H1 (cell line): ENCODE results near the gene PLEKHA1. TPM values are rescaled to one million over a fixed set of nuclear protein-coding genes. Genes with fewer than 3 reads are reported as not detected.

ENCODE experiments used
- CTCF ChIA-PET: fragments of 300-600 bp; sonication (Branson Sonifier 250); formaldehyde crosslinking; loops from one replicate; lab custom pipeline; 2021; ENCODE audit not compliant: partially characterized antibody; lab: Charles Lee
- POLR2A ChIA-PET: fragments of 300-600 bp; sonication (Branson Sonifier 250); formaldehyde crosslinking; loops from one replicate; lab custom pipeline; 2021; ENCODE audit warnings: inconsistent platforms; ENCODE audit not compliant: partially characterized antibody; lab: Charles Lee
- DNase-seq, 2 experiments: peaks; one replicate each; pipeline versions ENCODE4 v3.0.0 to v3.0.0-alpha.2; 2010 to 2022; ENCODE audit warnings: low spot score in 2 of 2, low read depth in 1 of 2, mixed read lengths in 1 of 2
- FAIRE-seq: peaks from 2 replicates; lab custom pipeline; 2011; peaks lifted over from hg19 to GRCh38; lab: Jason Lieb, UNC
- H2AFZ ChIP-seq: 2 replicates; pipeline ENCODE4 v1.8.1; 2012; ENCODE audit warnings: low read length, inconsistent platforms
- H2AK5ac ChIP-seq: 2 replicates; pipeline ENCODE4 v1.6.1; 2013; ENCODE audit warnings: low read depth, low read length
- H2BK120ac ChIP-seq: replicated peaks from 2 replicates; pipeline ENCODE3; 2013; ENCODE audit warnings: low read depth, low read length, inconsistent platforms
- H2BK12ac ChIP-seq: 2 replicates; pipeline ENCODE4 v1.6.1; 2013; ENCODE audit warnings: low read depth, low read length
- H2BK15ac ChIP-seq: 2 replicates; pipeline ENCODE4 v1.6.1; 2013; ENCODE audit warnings: low read length
- H2BK20ac ChIP-seq: 2 replicates; pipeline ENCODE4 v1.6.1; 2013; ENCODE audit warnings: low read length
- H2BK5ac ChIP-seq: 2 replicates; pipeline ENCODE4 v1.6.1; 2013; ENCODE audit warnings: low read depth, low read length
- H3K14ac ChIP-seq: 2 replicates; pipeline ENCODE4 v1.6.1; 2013; ENCODE audit warnings: inconsistent platforms; ENCODE audit not compliant: insufficient read length
- H3K18ac ChIP-seq: 2 replicates; pipeline ENCODE4 v1.6.1; 2013; ENCODE audit warnings: low read length; ENCODE audit errors: extremely low read depth
- H3K23ac ChIP-seq: 2 replicates; pipeline ENCODE4 v1.6.1; 2013; ENCODE audit warnings: inconsistent platforms; ENCODE audit not compliant: insufficient read length
- H3K23me2 ChIP-seq: 2 replicates; pipeline ENCODE4 v1.6.1; 2013; ENCODE audit warnings: low read depth, low read length
- H3K27ac ChIP-seq: 2 replicates; pipeline ENCODE4 v1.6.1; 2011; ENCODE audit warnings: low read depth, low read length, inconsistent platforms
- H3K27me3 ChIP-seq, 4 experiments: replicated peaks in 1 of 4; 1 replicate in 1 of 4; 2 replicates in 3 of 4; pipeline versions ENCODE4 v1.6.1 to v1.8.1; 2011 to 2013; ENCODE audit warnings: low read length in 3 of 4, mild to moderate bottlenecking in 3 of 4, inconsistent platforms in 2 of 4, mixed read lengths in 2 of 4, moderate library complexity in 1 of 4; ENCODE audit not compliant: control insufficient read depth in 3 of 4, insufficient read depth in 3 of 4; ENCODE audit errors: extremely low read depth in 1 of 4
- H3K36me3 ChIP-seq, 4 experiments: 2 replicates each; pipeline versions ENCODE4 v1.6.1 to v1.8.1; 2011 to 2013; ENCODE audit warnings: mild to moderate bottlenecking in 4 of 4, low read length in 3 of 4, moderate library complexity in 2 of 4, control low read depth in 1 of 4, inconsistent platforms in 1 of 4; ENCODE audit not compliant: insufficient read depth in 4 of 4, control insufficient read depth in 2 of 4
- H3K4ac ChIP-seq: replicated peaks from 2 replicates; pipeline ENCODE3; 2013; ENCODE audit warnings: low read length, low read depth, mixed read lengths, inconsistent platforms; ENCODE audit not compliant: insufficient read length
- H3K4me1 ChIP-seq, 4 experiments: replicated peaks in 1 of 4; 1 replicate in 1 of 4; 2 replicates in 3 of 4; pipeline versions ENCODE4 v1.6.1 to v1.8.1; 2011 to 2013; ENCODE audit warnings: low read length in 3 of 4, inconsistent platforms in 2 of 4, mixed read lengths in 1 of 4; ENCODE audit not compliant: insufficient read depth in 4 of 4, control insufficient read depth in 3 of 4
- H3K4me2 ChIP-seq, 2 experiments: 2 replicates each; pipeline versions ENCODE4 v1.6.1 to v1.8.1; 2011 to 2013; ENCODE audit warnings: low read depth in 2 of 2, low read length in 2 of 2, control low read depth in 1 of 2, inconsistent platforms in 1 of 2, mild to moderate bottlenecking in 1 of 2; ENCODE audit not compliant: insufficient read depth in 1 of 2
- H3K4me3 ChIP-seq, 4 experiments: fragments of 200-600, 300-600 bp in 1 of 4; sonication (generic), shearing (Covaris generic), sonication (Bioruptor Twin) in 1 of 4; 2 replicates each; pipeline versions ENCODE4 v1.5.1 to v1.8.1; 2011 to 2016; ENCODE audit warnings: low read length in 4 of 4, low read depth in 3 of 4, control low read depth in 2 of 4, inconsistent platforms in 2 of 4, mild to moderate bottlenecking in 2 of 4, mixed read lengths in 1 of 4, moderate library complexity in 1 of 4; ENCODE audit not compliant: insufficient read depth in 2 of 4; ENCODE audit errors: extremely low read depth in 1 of 4
- H3K56ac ChIP-seq: replicated peaks from 2 replicates; pipeline ENCODE3; 2013; ENCODE audit warnings: low read depth, mild to moderate bottlenecking, mixed read lengths, low read length, inconsistent platforms; ENCODE audit not compliant: insufficient read length
- H3K79me1 ChIP-seq: 2 replicates; pipeline ENCODE4 v1.6.1; 2013; ENCODE audit warnings: low read depth, low read length, control low read depth
- H3K79me2 ChIP-seq, 2 experiments: 2 replicates each; pipeline versions ENCODE4 v1.6.1 to v1.8.1; 2012 to 2013; ENCODE audit warnings: low read length in 2 of 2, mild to moderate bottlenecking in 2 of 2, inconsistent platforms in 1 of 2; ENCODE audit not compliant: insufficient read depth in 2 of 2, control insufficient read depth in 1 of 2
- H3K9ac ChIP-seq, 4 experiments: replicated peaks in 1 of 4; 1 replicate in 1 of 4; 2 replicates in 3 of 4; pipeline versions ENCODE4 v1.6.1 to v1.8.1; 2011 to 2013; ENCODE audit warnings: low read depth in 3 of 4, low read length in 3 of 4, control low read depth in 2 of 4, mild to moderate bottlenecking in 2 of 4, moderate library complexity in 2 of 4, inconsistent platforms in 1 of 4; ENCODE audit errors: extremely low read depth in 1 of 4
- H3K9me3 ChIP-seq, 2 experiments: 2 replicates each; pipeline versions ENCODE4 v1.6.1 to v1.8.1; 2012 to 2013; ENCODE audit warnings: mild to moderate bottlenecking in 2 of 2, moderate library complexity in 2 of 2, control low read depth in 1 of 2, inconsistent platforms in 1 of 2, low read depth in 1 of 2, low read length in 1 of 2, mixed read lengths in 1 of 2; ENCODE audit not compliant: insufficient read depth in 2 of 2
- H4K20me1 ChIP-seq, 2 experiments: replicated peaks in 1 of 2; 2 replicates each; pipeline versions ENCODE3 to v1.8.1; 2011 to 2013; ENCODE audit warnings: inconsistent platforms in 2 of 2, low read length in 2 of 2, mild to moderate bottlenecking in 1 of 2; ENCODE audit not compliant: insufficient read depth in 2 of 2, control insufficient read depth in 1 of 2
- H4K5ac ChIP-seq: 2 replicates; pipeline ENCODE4 v1.6.1; 2013; ENCODE audit warnings: low read length, low read depth, mixed read lengths, inconsistent platforms; ENCODE audit not compliant: insufficient read length
- H4K8ac ChIP-seq: 2 replicates; pipeline ENCODE4 v1.8.0; 2013; ENCODE audit warnings: mild to moderate bottlenecking, moderate library complexity, low read length, inconsistent platforms; ENCODE audit not compliant: insufficient read depth; ENCODE audit errors: extremely low read depth
- H4K91ac ChIP-seq: replicated peaks from 2 replicates; pipeline ENCODE3; 2013; ENCODE audit warnings: low read length, mixed read lengths, inconsistent platforms; ENCODE audit not compliant: insufficient read length
- ATF3 ChIP-seq: IDR thresholded peaks from 2 replicates; pipeline ENCODE4 v1.6.1; 2011; ENCODE audit warnings: low read depth, mild to moderate bottlenecking, low read length; ENCODE audit not compliant: insufficient read depth
- CBX5 ChIP-seq: fragments of 300-800, 300-1000 bp; sonication (generic); IDR thresholded peaks from 2 replicates; pipeline ENCODE4 v1.7.1; 2016; ENCODE audit warnings: antibody characterized with exemption, low read length, low read depth
- E2F6 ChIP-seq: IDR thresholded peaks from 2 replicates; pipeline ENCODE4 v1.6.1; 2012; ENCODE audit warnings: inconsistent platforms
- KDM1A ChIP-seq: fragments of 200-600, 300-600 bp; sonication (generic); IDR thresholded peaks from 2 replicates; pipeline ENCODE4 v1.7.1; 2016; ENCODE audit warnings: mild to moderate bottlenecking, low read length, borderline replicate concordance
- SP2 ChIP-seq: IDR thresholded peaks from 2 replicates; pipeline ENCODE4 v1.6.1; 2012; ENCODE audit warnings: mild to moderate bottlenecking, low read length, inconsistent platforms
- TAF1 ChIP-seq: IDR thresholded peaks from 2 replicates; pipeline ENCODE4 v1.6.1; 2011; ENCODE audit warnings: mild to moderate bottlenecking, low read depth, low read length
- TBP ChIP-seq: IDR thresholded peaks from 2 replicates; pipeline ENCODE4 v1.6.1; 2011; ENCODE audit warnings: low read depth, low read length, improper control_type of control experiment
- USF2 ChIP-seq: IDR thresholded peaks from 2 replicates; pipeline ENCODE4 v1.6.1; 2011; ENCODE audit warnings: low read length, improper control_type of control experiment
- WGBS, 2 experiments: shearing (Covaris generic) in 1 of 2; methylation state at CpG; one replicate each; pipeline versions ENCODE4 v1.1.6 to v1.1.7; 2013 to 2015; ENCODE audit warnings: low lambda C conversion rate in 2 of 2, mixed read lengths in 2 of 2, inconsistent platforms in 1 of 2, low coverage in 1 of 2, missing lambda C conversion rate in 1 of 2; ENCODE audit not compliant: insufficient replicate concordance in 2 of 2, insufficient coverage in 1 of 2, insufficient read length in 1 of 2; ENCODE audit errors: extremely low coverage in 1 of 2, missing lambda C conversion rate in 1 of 2; 5-methylcytosine and 5-hydroxymethylcytosine counted together
- polyA plus RNA-seq, 7 experiments: library from polyadenylated mRNA; depleted of rRNA in 3 of 7; stranded (reverse) in 5 of 7; unstranded in 2 of 7; fragments of >200 nt in 5 of 7; fragments of 200-250 nt in 2 of 7; gene quantifications; 1 replicate in 5 of 7; 2 replicates in 1 of 7; 4 replicates in 1 of 7; pipeline versions ENCODE4 v1.2.1 to v1.2.3, GENCODE V29; 2011 to 2013; ENCODE audit warnings: missing spikeins in 2 of 7, mixed read lengths in 2 of 7
- total RNA-seq: library from RNA; stranded (reverse); fragmentation: NEBNext Ultra II Directional; extraction: Animal tissue kit (Norgen Biotek cat#: 25700); gene quantifications from 2 replicates; pipeline ENCODE4 v1.2.1, GENCODE V29; 2021

Gene PLEKHA1
- total and polyA plus RNA-seq, 2 of the 8 experiments (the other 6 are each of a cell fraction or from before 2014, with no cell fraction given): 15.6 to 39.7 TPM

- Histone ChIP-seq H3K79me1 (no peaks in the 10 kb centered on the region), H3K79me2 (no peaks in the 10 kb centered on the region), H3K23me2 (no peaks in the 10 kb centered on the region), H2BK15ac (no peak overlapping the region), H3K4me3 (no peak overlapping the region), H3K4me2 (no peak overlapping the region), H3K14ac (no peak overlapping the region), H4K8ac (no peak overlapping the region), H3K36me3 (no peaks in the 10 kb centered on the region), H3K27me3 (no peaks in the 10 kb centered on the region), H3K27ac (no peak overlapping the region), H2AK5ac (no peak overlapping the region), H2BK12ac (no peak overlapping the region), H4K20me1 (no peaks in the 10 kb centered on the region), H2BK20ac (no peak overlapping the region), H3K23ac (no peak overlapping the region), H3K4ac (no peak overlapping the region), H3K9ac (no peak overlapping the region), H3K18ac (no peak overlapping the region), H3K4me1 (peaks cover 7 to 28% (median 17%) of the 10 kb centered on the region in 4 experiments), H2BK120ac (no peak overlapping the region), H4K91ac (no peak overlapping the region), H4K5ac (no peak overlapping the region), H3K9me3 (peaks cover 0 to 5% of the 10 kb centered on the region in 2 experiments; a peak in 1 of 4 replicates), H2AFZ (no peak overlapping the region), H2BK5ac (no peak overlapping the region), H3K56ac (no peak overlapping the region)
- POLR2A ChIA-PET: interaction anchor here (0.6 to 0.7 kb wide), 2 partner anchors 174 to 931 kb away, joined by 3 to 4 read pairs; no protein-coding TSS in a partner anchor
- CTCF ChIA-PET: interaction anchor here (0.9 to 1.2 kb wide), 3 partner anchors 13 to 193 kb away, joined by 3 read pairs; no protein-coding TSS in a partner anchor
- DNase-seq (no peak), FAIRE-seq (no peak)
- TF ChIP-seq CBX5 (no peak), KDM1A (no peak), E2F6 (no peak), TAF1 (no peak), ATF3 (no peak), TBP (no peak), SP2 (no peak), USF2 (no peak)
- 86% methylated on average over 7 of the region's 7 CpGs; no CpG with 5 or more reads in 1 of the 2 experiments for WGBS, 2 experiments
Measured at GRCh38 chr10:122478971-122479370, 104.5 kb downstream of the PLEKHA1 start.
